HG02571 (cell line): Measurements from ENCODE around the gene SOAT2.

ENCODE experiments used
- ATAC-seq: cut with Tn5 transposase; IDR thresholded peaks from one replicate; pipeline ENCODE4 v1.9.1; 2021; ENCODE audit warnings: mild to moderate bottlenecking, moderate library complexity; ENCODE audit not compliant: unreplicated experiment

SOAT2 gene

GRCh38 chr12:53064613-53065436, 38.5 kb upstream of the SOAT2 start:
- ATAC-seq: no peak

- ATAC-seq: no peak
Measured at GRCh38 chr12:53065470-53065869, 37.8 kb upstream of the SOAT2 start.

DNA sequence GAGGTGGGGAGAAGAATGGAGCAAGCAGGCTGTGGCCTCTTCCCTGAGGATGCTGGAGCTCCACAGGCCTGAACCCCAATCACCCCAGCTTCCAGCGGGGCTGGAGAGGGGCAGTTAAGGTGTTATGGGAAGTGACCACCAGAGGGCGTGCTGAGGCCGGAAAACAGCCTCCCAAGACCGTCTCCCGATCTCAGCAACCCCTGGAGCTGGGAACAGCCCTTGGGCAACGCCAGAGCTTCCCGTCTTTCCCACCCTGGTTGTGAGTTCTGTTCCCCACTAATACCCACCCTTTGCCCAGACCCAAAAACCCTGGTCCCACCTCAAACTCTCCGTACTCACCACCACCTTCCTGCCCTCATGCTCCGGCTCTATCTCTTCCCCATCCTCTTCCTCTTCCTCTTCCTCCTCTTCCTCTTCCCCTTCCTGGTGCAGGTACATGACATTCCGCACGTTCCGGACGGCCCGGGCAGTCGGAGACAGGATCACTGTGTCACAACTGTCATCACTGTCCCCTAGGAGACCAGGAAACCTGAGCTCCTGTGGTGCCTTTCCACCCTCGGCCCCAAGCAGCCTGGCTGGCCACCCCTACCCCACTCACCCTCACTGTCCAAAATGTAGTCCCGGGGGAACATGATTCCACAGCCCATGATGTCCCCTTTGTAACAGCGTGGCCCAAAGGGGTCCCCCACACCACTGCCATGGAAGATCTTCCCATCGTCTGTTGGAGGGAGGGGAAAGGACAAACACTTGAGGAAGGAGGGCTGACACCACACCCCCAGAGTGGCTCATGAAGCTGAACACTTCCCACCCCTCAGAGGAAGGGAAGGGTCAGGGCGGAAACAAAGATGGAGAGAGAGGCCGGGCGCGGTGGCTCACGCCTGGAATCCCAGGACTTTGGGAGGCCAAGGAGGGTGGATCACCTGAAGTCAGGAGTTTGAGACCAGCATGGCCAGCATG, 37.0 kb upstream of the SOAT2 start:
- no peak for ATAC-seq

DNA sequence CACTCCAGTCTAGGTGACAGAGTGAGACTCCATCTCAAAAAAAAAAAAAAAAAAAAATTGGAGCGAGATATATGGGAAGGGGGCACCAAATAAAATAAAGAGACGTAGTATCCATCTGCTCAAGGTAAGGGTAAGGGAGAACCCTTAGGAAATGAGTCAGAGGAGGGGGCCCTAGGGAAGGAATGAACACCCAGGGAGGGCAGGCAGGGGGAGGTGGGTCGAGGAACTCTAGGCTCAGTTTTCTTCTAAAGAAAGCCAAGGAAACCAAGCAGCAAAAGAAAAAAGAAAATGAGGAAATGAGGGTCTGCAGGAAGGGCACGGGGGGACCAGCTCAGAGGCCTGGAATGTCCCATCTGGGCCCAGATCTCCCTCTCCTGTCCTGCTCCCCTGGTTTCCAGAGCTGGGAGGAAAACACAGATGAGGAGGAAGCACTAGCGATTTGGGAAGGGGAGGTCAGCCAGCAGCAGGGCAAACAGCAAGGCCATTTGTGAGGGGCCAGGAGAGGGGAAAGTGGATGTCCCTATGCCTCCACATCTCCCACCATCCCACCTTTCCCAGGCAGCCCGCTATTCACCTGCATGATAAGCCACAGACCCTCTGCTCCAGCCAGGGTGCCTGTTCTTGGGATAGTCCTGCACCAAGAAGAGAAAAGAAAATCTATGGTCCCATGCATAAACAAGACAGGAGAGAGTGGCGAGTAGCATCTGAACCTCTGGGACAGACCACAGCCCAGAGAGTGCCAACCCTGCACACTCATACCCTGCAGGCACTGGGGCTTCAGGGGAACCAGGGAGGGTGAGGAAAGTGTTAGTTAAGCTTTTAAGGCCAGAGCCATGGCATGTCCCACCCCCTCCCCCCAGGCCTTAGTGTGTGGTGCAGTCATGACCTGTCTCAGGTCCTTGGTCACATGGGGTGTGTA, 36.0 kb upstream of the SOAT2 start:
- ATAC-seq: no peak

- no peak for ATAC-seq
Measured at GRCh38 chr12:53067993-53068770, 35.1 kb upstream of the SOAT2 start.

- no peak for ATAC-seq
Measured at GRCh38 chr12:53068811-53069585, 34.3 kb upstream of the SOAT2 start.

GRCh38 chr12:53069621-53070410, 33.5 kb upstream of the SOAT2 start:
- ATAC-seq: no peak

- ATAC-seq: no peak
Measured at GRCh38 chr12:53070877-53071492, 32.3 kb upstream of the SOAT2 start.

DNA sequence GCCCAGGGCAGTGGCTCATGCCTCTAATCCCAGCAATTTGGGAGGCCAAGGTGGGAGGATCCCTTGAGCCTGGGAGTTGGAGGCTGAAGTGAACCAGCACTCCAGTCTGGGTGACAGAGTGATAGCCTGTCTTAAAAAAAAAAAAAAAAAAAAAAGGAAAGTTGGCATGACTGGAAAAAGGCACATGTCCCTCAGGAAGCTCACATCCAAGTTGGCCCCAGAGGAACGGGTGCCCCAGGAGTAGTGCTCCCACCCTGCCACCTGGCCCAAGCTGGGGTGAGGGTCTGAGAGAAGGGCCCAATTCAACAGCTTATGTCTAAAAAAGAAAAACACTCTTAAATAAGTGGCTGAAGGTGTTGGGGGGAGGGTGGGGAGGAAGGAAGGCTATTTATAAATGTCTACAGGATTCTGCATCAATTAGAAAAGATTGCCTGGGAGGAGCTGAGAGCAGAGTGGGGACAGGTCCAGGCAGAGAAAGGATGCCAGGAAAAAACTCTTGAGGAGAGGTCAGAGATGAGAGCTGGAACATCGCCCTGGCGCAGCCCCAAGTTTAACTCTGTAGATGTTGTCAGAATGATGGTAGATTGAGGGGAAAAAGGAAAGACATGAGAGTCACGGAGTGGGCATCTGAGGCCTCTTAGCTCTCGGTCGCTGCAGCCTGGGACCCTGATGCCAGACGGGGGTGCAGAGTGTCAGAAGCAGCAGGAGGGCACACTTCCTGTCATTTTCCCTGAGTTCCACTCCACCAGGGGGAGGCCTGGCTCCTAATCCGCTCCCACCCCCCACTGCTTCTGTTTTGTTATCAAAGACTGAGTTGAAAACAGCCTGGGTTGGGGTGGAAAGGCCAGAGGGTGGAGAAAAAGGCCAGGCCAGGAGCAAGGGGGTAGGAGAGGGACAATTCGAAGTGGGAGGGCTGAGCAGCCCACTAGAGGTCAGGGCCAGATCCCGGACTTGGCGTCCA, 31.4 kb upstream of the SOAT2 start:
- ATAC-seq: no peak

- ATAC-seq: no peak
Measured at GRCh38 chr12:53073881-53074280, 29.4 kb upstream of the SOAT2 start.

GRCh38 chr12:53074283-53074998, 28.8 kb upstream of the SOAT2 start:
- ATAC-seq: no peak

DNA sequence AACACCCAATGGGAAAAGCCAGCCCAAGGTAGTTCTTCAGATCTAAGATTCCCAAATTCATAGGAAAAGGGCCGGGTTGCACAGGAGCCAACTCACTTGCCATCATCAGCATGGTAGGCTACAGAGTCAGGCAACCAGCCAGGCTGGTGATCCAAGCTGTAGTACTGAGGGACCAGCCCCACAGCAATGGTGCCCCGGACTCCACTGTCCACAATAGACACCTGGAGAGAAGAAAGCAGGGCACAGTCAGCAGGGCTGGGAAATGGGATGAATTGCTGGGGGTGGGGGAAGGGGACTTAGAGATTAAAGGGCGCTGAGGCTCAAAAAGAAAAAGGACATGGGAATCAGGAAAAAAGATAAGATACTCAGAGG, 28.3 kb upstream of the SOAT2 start:
- ATAC-seq: no peak

GRCh38 chr12:53076461-53076860, 26.8 kb upstream of the SOAT2 start:
- ATAC-seq: no peak

- ATAC-seq: no peak
Measured at GRCh38 chr12:53077030-53077429, 26.3 kb upstream of the SOAT2 start.

DNA sequence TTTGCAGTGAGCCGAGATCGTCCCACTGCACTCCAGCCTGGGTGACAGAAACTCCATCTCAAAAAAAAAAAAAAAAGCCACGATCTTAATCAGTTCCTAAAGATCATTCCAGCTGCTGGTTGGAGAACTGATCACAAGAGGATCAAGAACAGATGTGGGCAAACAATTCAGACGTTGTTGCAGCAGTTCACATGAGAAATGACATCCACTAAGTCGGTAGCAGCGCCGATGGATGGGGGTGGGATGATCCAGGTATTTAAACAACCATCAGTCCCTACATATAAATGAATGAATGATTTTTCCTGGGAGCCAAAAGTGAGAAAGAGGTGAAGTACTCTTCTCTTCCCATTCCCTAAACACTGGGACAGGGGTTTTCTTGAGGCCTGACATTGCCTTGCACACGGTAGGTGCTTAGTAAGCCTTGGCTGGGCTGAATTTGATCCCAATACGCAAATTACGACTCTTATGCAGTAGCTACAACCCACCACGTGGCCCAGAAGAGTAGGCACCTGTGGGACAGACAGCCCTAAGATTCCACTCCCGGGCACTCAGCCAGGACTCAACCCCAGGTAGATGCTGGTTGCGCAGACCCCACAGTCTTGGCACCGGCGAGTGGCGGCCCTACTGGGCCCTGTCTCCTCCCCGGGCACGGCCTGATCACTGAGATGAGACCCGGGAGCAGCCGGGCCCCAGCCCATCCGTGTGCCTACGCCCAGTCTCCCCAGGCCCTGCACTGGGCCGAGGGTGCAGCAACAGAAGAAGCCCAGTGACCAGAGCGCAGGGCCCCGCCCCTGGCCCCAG, 24.7 kb upstream of the SOAT2 start:
- ATAC-seq: peak; percentile 14
